ENCODE measurements around the gene KLK4. TPM values are rescaled to one million over a fixed set of nuclear protein-coding genes. Genes with fewer than 3 reads are reported as not detected.

KLK4 gene
- polyA plus RNA-seq, 2 donors: 0.06 to 0.18 TPM

DNA sequence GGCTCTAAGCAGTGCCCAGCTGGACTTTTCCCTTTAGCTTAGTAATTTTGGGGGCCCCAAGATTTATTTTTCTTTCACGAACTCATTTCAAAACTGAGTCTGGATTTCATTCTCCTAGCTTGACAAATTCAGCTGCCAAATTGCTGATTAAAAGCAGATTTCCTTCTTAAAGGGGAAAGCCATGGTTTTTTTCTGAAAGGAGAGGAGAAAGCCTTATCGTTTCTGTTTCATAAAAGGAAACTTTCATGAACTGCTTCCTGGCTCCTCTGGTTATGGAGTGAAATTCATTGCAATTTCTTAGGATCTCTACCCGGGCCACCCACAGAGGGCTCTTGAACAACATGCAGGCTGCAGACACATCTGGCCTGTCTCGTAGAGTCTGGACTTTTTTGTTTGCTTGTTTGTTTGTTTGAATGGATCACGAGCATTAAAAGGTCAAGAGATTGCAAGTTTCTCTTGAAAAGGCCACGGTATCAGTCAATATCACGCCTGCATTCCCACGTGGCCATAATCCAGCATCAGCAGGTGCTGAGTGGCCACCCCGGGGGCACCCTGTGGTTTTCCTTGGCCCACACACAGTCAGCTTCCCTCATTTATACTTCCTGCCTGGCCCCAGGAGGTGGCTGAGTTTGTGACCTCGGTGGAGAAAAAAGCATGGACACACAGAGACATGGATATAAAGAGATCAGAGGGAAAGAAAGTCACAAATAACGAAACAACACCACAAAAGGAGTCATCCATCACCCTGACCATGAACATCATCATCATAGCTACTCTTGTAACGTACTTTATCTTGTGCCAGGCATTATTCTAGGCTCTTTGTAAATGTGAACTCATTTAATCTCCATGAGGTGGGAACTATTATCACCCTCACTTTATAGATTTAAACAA lies 10.5 kb upstream of the KLK4 start:
- Histone ChIP-seq H3K27ac (ENCODE audit: low read depth in 2 of 2, low read length in 1 of 2) (no peak overlapping the region), H3K36me3 (ENCODE audit: control insufficient read depth in 2 of 2, insufficient read depth in 2 of 2, low read length in 1 of 2) (no peaks in the 10 kb centered on the region), H3K4me3 (ENCODE audit: low read depth in 1 of 2, low read length in 2 of 2) (no peak overlapping the region), H3K9me3 (ENCODE audit: control insufficient read depth in 2 of 2, insufficient read depth in 1 of 2, low read depth in 1 of 2, low read length in 1 of 2) (no peaks in the 10 kb centered on the region), H3K4me1 (ENCODE audit: control insufficient read depth in 2 of 2, insufficient read depth in 2 of 2, low read length in 1 of 2) (no peaks in the 10 kb centered on the region), H3K27me3 (ENCODE audit: control insufficient read depth in 1 of 2, insufficient read depth in 2 of 2, low read length in 2 of 2) (no peaks in the 10 kb centered on the region)
- WGBS, 2 donors: 4 to 7% methylated on average over 12 of the region's 12 CpGs

GRCh38 chr19:50916069-50916468 lies 4.9 kb upstream of the KLK4 start:
- Histone ChIP-seq H3K36me3 (ENCODE audit: control insufficient read depth in 2 of 2, insufficient read depth in 2 of 2, low read length in 1 of 2) (no peaks in the 10 kb centered on the region), H3K4me3 (ENCODE audit: low read depth in 1 of 2, low read length in 2 of 2) (no peak overlapping the region), H3K27ac (ENCODE audit: low read depth in 2 of 2, low read length in 1 of 2) (no peak overlapping the region), H3K27me3 (ENCODE audit: control insufficient read depth in 1 of 2, insufficient read depth in 2 of 2, low read length in 2 of 2) (peaks cover 0 to 11% of the 10 kb centered on the region in 2 donors), H3K9me3 (ENCODE audit: control insufficient read depth in 2 of 2, insufficient read depth in 1 of 2, low read depth in 1 of 2, low read length in 1 of 2) (no peaks in the 10 kb centered on the region), H3K4me1 (ENCODE audit: control insufficient read depth in 2 of 2, insufficient read depth in 2 of 2, low read length in 1 of 2) (peaks cover 0 to 4% of the 10 kb centered on the region in 2 donors)
- WGBS, 2 donors: 69 to 76% methylated on average over 2 of the region's 2 CpGs

DNA sequence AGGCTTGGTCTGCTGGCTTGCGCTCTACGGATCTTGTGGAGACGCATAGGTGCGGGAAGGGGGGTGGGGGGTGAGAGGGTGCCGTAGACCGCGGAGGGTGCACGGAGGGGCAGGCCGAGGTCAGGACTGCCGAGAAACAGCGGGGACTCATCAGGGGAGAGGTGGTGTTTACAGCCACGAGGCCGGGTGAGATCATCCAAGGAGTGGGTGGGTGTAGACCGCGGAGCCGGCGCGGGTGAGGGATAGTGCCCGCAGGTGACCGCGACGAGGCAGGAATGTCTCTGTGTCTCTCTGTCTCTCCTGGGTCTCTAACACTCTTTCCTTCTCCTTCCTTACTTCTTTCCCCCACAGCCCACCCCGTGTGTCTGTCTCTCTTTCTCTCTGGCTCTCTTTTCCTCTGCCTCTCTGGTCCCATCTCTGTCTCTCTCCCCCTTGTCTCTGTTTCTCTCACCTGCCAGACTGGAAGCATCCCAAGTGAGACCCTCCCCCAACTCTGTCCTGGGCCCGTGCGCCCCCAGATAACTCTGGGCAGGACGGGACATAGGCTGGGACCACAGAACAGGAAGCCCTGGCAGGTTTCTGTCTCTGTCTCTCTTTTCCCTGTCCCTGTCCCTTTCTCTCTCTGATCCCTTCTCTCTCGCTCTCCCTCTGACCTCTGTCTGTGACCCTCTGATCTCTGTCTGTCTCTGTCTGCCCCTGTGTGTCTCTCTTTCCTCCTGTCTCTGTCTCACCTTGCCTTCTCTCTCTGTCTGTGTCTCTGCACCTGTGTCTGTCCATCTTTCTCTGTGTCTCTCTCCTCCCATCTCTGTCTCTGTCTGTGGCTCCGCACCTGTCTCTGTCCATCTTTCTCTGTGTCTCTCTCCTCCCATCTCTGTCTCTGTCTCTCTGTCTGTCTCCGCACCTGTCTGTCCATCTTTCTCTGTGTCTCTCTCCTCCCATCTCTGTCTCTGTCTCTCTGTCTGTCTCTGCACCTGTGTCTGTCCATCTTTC lies 1.8 kb upstream of the KLK4 start:
- H3K27me3 ChIP-seq (ENCODE audit: control insufficient read depth in 1 of 2, insufficient read depth in 2 of 2, low read length in 2 of 2): peaks cover 0 to 11% of the 10 kb centered on the region in 2 donors
- no peaks in the 10 kb centered on the region for H3K9me3 ChIP-seq (ENCODE audit: control insufficient read depth in 2 of 2, insufficient read depth in 1 of 2, low read depth in 1 of 2, low read length in 1 of 2)
- WGBS, 2 donors: 10% methylated on average over 25 to 29 of the region's 29 CpGs
- no peaks in the 10 kb centered on the region for H3K36me3 ChIP-seq (ENCODE audit: control insufficient read depth in 2 of 2, insufficient read depth in 2 of 2, low read length in 1 of 2)
- H3K27ac ChIP-seq (ENCODE audit: low read depth in 2 of 2, low read length in 1 of 2): no peak overlapping the region
- H3K4me3 ChIP-seq (ENCODE audit: low read depth in 1 of 2, low read length in 2 of 2): no peak overlapping the region
- peaks cover 0 to 4% of the 10 kb centered on the region in 2 donors for H3K4me1 ChIP-seq (ENCODE audit: control insufficient read depth in 2 of 2, insufficient read depth in 2 of 2, low read length in 1 of 2)

- Histone ChIP-seq H3K36me3 (ENCODE audit: control insufficient read depth in 2 of 2, insufficient read depth in 2 of 2, low read length in 1 of 2) (no peaks in the 10 kb centered on the region), H3K4me1 (ENCODE audit: control insufficient read depth in 2 of 2, insufficient read depth in 2 of 2, low read length in 1 of 2) (peaks cover 0 to 4% of the 10 kb centered on the region in 2 donors), H3K4me3 (ENCODE audit: low read depth in 1 of 2, low read length in 2 of 2) (no peak overlapping the region), H3K27ac (ENCODE audit: low read depth in 2 of 2, low read length in 1 of 2) (no peak overlapping the region), H3K9me3 (ENCODE audit: control insufficient read depth in 2 of 2, insufficient read depth in 1 of 2, low read depth in 1 of 2, low read length in 1 of 2) (no peaks in the 10 kb centered on the region), H3K27me3 (ENCODE audit: control insufficient read depth in 1 of 2, insufficient read depth in 2 of 2, low read length in 2 of 2) (peaks cover 0 to 11% of the 10 kb centered on the region in 2 donors)
- 12 to 15% methylated on average over 21 of the region's 21 CpGs for WGBS, 2 donors
Observed at GRCh38 chr19:50912102-50912599, 956 bp upstream of the KLK4 start.

DNA sequence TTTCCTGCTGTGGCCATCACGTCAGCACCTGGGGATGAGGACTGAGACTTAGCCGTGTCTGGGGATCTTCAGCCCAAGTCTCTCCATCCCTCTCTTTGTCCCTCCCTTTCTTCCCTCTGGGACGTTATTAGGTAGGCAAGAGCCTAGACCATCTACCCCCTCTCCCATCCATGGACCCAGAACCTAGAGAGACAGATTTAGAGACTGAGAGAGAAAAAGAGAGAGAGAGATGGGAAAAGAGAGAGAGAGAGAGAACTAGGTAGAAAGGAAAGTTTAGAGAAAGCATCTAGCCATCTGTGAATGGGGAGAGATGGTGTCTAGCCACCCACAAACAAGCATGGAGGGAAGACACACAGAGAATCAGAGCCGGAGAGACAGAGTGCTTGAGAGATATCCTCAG lies 473 bp downstream of the KLK4 start:
- Histone ChIP-seq H3K36me3 (ENCODE audit: control insufficient read depth in 2 of 2, insufficient read depth in 2 of 2, low read length in 1 of 2) (no peaks in the 10 kb centered on the region), H3K27me3 (ENCODE audit: control insufficient read depth in 1 of 2, insufficient read depth in 2 of 2, low read length in 2 of 2) (peaks cover 0 to 11% of the 10 kb centered on the region in 2 donors), H3K27ac (ENCODE audit: low read depth in 2 of 2, low read length in 1 of 2) (no peak overlapping the region), H3K4me1 (ENCODE audit: control insufficient read depth in 2 of 2, insufficient read depth in 2 of 2, low read length in 1 of 2) (peaks cover 0 to 4% of the 10 kb centered on the region in 2 donors), H3K4me3 (ENCODE audit: low read depth in 1 of 2, low read length in 2 of 2) (no peak overlapping the region), H3K9me3 (ENCODE audit: control insufficient read depth in 2 of 2, insufficient read depth in 1 of 2, low read depth in 1 of 2, low read length in 1 of 2) (no peaks in the 10 kb centered on the region)
- 47 to 55% methylated on average over 4 of the region's 4 CpGs for WGBS, 2 donors

GRCh38 chr19:50909240-50910070 lies 1.7 kb downstream of the KLK4 start:
- Histone ChIP-seq H3K9me3 (ENCODE audit: control insufficient read depth in 2 of 2, insufficient read depth in 1 of 2, low read depth in 1 of 2, low read length in 1 of 2) (no peaks in the 10 kb centered on the region), H3K27ac (ENCODE audit: low read depth in 2 of 2, low read length in 1 of 2) (no peak overlapping the region), H3K4me1 (ENCODE audit: control insufficient read depth in 2 of 2, insufficient read depth in 2 of 2, low read length in 1 of 2) (peaks cover 0 to 4% of the 10 kb centered on the region in 2 donors), H3K36me3 (ENCODE audit: control insufficient read depth in 2 of 2, insufficient read depth in 2 of 2, low read length in 1 of 2) (no peaks in the 10 kb centered on the region), H3K4me3 (ENCODE audit: low read depth in 1 of 2, low read length in 2 of 2) (no peak overlapping the region), H3K27me3 (ENCODE audit: control insufficient read depth in 1 of 2, insufficient read depth in 2 of 2, low read length in 2 of 2) (peaks cover 0 to 11% of the 10 kb centered on the region in 2 donors)
- 3 to 8% methylated on average over 36 of the region's 36 CpGs for WGBS, 2 donors

- Histone ChIP-seq H3K4me1 (ENCODE audit: control insufficient read depth in 2 of 2, insufficient read depth in 2 of 2, low read length in 1 of 2) (peaks cover 0 to 4% of the 10 kb centered on the region in 2 donors), H3K9me3 (ENCODE audit: control insufficient read depth in 2 of 2, insufficient read depth in 1 of 2, low read depth in 1 of 2, low read length in 1 of 2) (no peaks in the 10 kb centered on the region), H3K4me3 (ENCODE audit: low read depth in 1 of 2, low read length in 2 of 2) (no peak overlapping the region), H3K36me3 (ENCODE audit: control insufficient read depth in 2 of 2, insufficient read depth in 2 of 2, low read length in 1 of 2) (no peaks in the 10 kb centered on the region), H3K27me3 (ENCODE audit: control insufficient read depth in 1 of 2, insufficient read depth in 2 of 2, low read length in 2 of 2) (peaks cover 0 to 11% of the 10 kb centered on the region in 2 donors), H3K27ac (ENCODE audit: low read depth in 2 of 2, low read length in 1 of 2) (no peak overlapping the region)
- WGBS, 2 donors: 72 to 73% methylated on average over 25 of the region's 25 CpGs
Observed at GRCh38 chr19:50908336-50908735, 2.9 kb downstream of the KLK4 start.

DNA sequence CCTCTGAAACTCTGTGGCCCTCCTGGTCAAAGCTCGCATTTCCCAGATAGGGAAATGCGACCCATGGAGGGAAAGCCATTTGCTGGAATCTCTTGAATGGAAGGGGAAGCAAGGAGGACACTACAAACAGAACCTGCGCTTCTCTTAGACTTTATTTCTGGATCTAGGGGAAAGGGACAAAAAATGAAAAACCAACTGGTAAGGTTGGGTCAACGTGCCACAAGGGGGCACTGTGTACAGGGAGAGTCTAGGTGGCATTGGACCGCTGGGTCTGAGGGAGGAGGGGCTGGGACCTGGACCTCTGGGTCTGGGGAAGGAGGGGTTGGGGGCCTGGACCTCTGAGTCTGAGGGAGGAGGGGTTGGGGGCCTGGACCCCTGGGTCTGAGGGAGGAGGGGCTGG lies 5.0 kb downstream of the KLK4 start:
- Histone ChIP-seq H3K4me1 (ENCODE audit: control insufficient read depth in 2 of 2, insufficient read depth in 2 of 2, low read length in 1 of 2) (no peaks in the 10 kb centered on the region), H3K9me3 (ENCODE audit: control insufficient read depth in 2 of 2, insufficient read depth in 1 of 2, low read depth in 1 of 2, low read length in 1 of 2) (no peaks in the 10 kb centered on the region), H3K27ac (ENCODE audit: low read depth in 2 of 2, low read length in 1 of 2) (no peak overlapping the region), H3K27me3 (ENCODE audit: control insufficient read depth in 1 of 2, insufficient read depth in 2 of 2, low read length in 2 of 2) (no peaks in the 10 kb centered on the region), H3K4me3 (ENCODE audit: low read depth in 1 of 2, low read length in 2 of 2) (no peak overlapping the region), H3K36me3 (ENCODE audit: control insufficient read depth in 2 of 2, insufficient read depth in 2 of 2, low read length in 1 of 2) (no peaks in the 10 kb centered on the region)
- WGBS, 2 donors: 16 to 36% methylated on average over 5 of the region's 5 CpGs

GRCh38 chr19:50902640-50903039 lies 8.6 kb downstream of the KLK4 start:
- H3K4me3 ChIP-seq (ENCODE audit: low read depth in 1 of 2, low read length in 2 of 2): no peak overlapping the region
- no peaks in the 10 kb centered on the region for H3K9me3 ChIP-seq (ENCODE audit: control insufficient read depth in 2 of 2, insufficient read depth in 1 of 2, low read depth in 1 of 2, low read length in 1 of 2)
- 76 to 80% methylated on average over 3 of the region's 4 CpGs for WGBS, 2 donors
- no peaks in the 10 kb centered on the region for H3K36me3 ChIP-seq (ENCODE audit: control insufficient read depth in 2 of 2, insufficient read depth in 2 of 2, low read length in 1 of 2)
- no peak overlapping the region for H3K27ac ChIP-seq (ENCODE audit: low read depth in 2 of 2, low read length in 1 of 2)
- H3K4me1 ChIP-seq (ENCODE audit: control insufficient read depth in 2 of 2, insufficient read depth in 2 of 2, low read length in 1 of 2): no peaks in the 10 kb centered on the region
- H3K27me3 ChIP-seq (ENCODE audit: control insufficient read depth in 1 of 2, insufficient read depth in 2 of 2, low read length in 2 of 2): no peaks in the 10 kb centered on the region

Data from esophagus (tissue), 2 donors.